Muscle layer of duodenum (tissue), 2 donors: ENCODE results near the gene AQP2.

ENCODE experiments used
- H3K27ac ChIP-seq: one replicate; pipeline ENCODE4 v1.7.0; 2013; ENCODE audit warnings: mild to moderate bottlenecking, low read length
- H3K27me3 ChIP-seq: one replicate; pipeline ENCODE4 v1.7.0; 2013; ENCODE audit warnings: low read depth, mild to moderate bottlenecking, control low read depth, low read length
- H3K36me3 ChIP-seq, 2 donors: one replicate each; pipeline ENCODE4 v1.7.0; 2013; ENCODE audit warnings: low read length in 2 of 2, control low read depth in 1 of 2, mild to moderate bottlenecking in 1 of 2; ENCODE audit not compliant: insufficient read depth in 2 of 2, control insufficient read depth in 1 of 2
- H3K4me1 ChIP-seq, 2 donors: one replicate each; pipeline ENCODE4 v1.7.0; 2013; ENCODE audit warnings: low read length in 2 of 2, mild to moderate bottlenecking in 2 of 2, control low read depth in 1 of 2, moderate library complexity in 1 of 2; ENCODE audit not compliant: insufficient read depth in 2 of 2, control insufficient read depth in 1 of 2
- H3K4me3 ChIP-seq, 2 donors: one replicate each; pipeline ENCODE4 v1.7.0; 2013; ENCODE audit warnings: low read length in 2 of 2, low read depth in 1 of 2, mild to moderate bottlenecking in 1 of 2
- H3K9me3 ChIP-seq, 2 donors: one replicate each; pipeline ENCODE4 v1.7.0; 2013; ENCODE audit warnings: low read length in 2 of 2, control low read depth in 1 of 2, mild to moderate bottlenecking in 1 of 2; ENCODE audit not compliant: control insufficient read depth in 1 of 2
- donor health status: healthy.

The AQP2 gene

DNA sequence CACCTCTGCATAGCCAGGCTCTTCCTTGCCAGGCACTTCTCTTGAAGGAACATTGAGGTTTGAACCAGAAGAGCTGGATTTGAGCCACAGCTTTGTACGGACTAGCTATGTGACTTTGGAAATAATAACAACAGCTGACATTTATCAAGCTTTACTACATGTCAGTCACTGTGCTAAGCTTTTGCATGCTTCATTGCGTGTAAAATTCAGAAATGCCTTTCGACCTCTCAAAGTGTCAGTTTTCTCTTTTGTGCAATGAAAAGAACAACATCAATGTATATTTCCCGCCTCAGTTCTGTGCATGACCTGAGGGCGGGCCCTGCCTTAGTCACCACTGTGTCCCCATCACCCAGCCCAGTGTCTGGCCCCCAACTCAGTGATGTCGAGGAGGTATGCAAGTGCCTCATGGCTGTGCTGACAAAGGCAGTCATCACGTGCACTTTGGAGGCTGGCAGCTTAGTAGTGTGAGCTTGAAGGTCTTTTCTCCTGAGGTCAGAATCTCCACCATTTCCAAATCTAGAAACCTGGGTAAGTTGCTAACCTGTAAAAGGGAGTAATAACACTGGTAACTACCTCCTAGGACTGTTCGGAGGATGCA, 17.9 kb upstream of the AQP2 start:
- H3K36me3 ChIP-seq = no peaks in the 10 kb centered on the region
- H3K4me1 ChIP-seq = no peaks in the 10 kb centered on the region
- no peaks in the 10 kb centered on the region for H3K9me3 ChIP-seq
- no peaks in the 10 kb centered on the region for H3K27me3 ChIP-seq
- no peak overlapping the region for H3K27ac ChIP-seq
- no peak overlapping the region for H3K4me3 ChIP-seq

DNA sequence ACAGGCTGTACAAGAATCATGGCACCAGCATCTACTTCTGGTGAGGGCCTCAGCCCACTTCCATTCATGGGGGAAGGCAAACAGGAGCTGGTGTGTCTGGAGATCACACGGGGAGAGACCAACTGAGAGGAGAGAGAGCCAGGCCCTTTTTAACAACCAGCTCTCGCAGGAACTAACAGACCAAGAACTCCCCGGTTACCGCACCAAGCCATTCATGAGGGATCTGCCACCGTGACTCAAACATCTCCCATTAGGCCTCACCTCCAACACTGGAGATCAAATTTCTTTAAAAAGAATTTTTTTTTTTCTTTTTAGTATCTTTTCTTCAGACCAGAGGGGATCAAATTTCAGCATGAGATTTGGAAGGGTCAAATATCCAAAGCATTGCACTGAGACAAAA, 16.7 kb upstream of the AQP2 start:
- H3K9me3 ChIP-seq = no peaks in the 10 kb centered on the region
- no peaks in the 10 kb centered on the region for H3K27me3 ChIP-seq
- H3K4me1 ChIP-seq = no peaks in the 10 kb centered on the region
- H3K27ac ChIP-seq = no peak overlapping the region
- no peak overlapping the region for H3K4me3 ChIP-seq
- no peaks in the 10 kb centered on the region for H3K36me3 ChIP-seq

GRCh38 chr12:49934505-49934904, 16.0 kb upstream of the AQP2 start:
- Histone ChIP-seq H3K4me3 (no peak overlapping the region), H3K9me3 (no peaks in the 10 kb centered on the region), H3K36me3 (no peaks in the 10 kb centered on the region), H3K27ac (no peak overlapping the region), H3K27me3 (no peaks in the 10 kb centered on the region), H3K4me1 (no peaks in the 10 kb centered on the region)

DNA sequence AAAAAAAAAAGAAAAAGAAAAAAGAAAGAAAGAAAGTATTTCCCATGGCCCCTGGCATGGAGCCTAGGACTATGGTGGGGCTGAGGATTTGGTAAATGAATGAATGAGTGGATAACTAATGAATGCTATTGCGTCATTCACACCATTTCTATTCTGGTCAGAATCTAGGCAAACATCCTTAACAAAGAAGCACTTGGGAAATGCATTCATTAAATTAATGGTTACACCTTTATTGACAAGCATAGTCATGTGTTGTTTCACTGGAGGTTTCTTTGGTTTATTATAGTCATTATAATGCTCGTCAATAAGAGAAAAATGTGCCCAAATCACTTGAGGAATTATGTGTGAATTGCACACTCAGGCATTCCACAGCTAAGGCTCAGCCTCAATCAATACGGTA, 13.6 kb upstream of the AQP2 start:
- Histone ChIP-seq H3K9me3 (no peaks in the 10 kb centered on the region), H3K27ac (no peak overlapping the region), H3K27me3 (no peaks in the 10 kb centered on the region), H3K4me3 (no peak overlapping the region), H3K36me3 (no peaks in the 10 kb centered on the region), H3K4me1 (no peaks in the 10 kb centered on the region)

- Histone ChIP-seq H3K9me3 (no peaks in the 10 kb centered on the region), H3K27me3 (no peaks in the 10 kb centered on the region), H3K4me1 (no peaks in the 10 kb centered on the region), H3K27ac (no peak overlapping the region), H3K4me3 (no peak overlapping the region), H3K36me3 (no peaks in the 10 kb centered on the region)
These were observed 12.8 kb upstream of the AQP2 start for GRCh38 chr12:49937639-49938300.

GRCh38 chr12:49939307-49939706, 11.2 kb upstream of the AQP2 start:
- no peaks in the 10 kb centered on the region for H3K9me3 ChIP-seq
- H3K27ac ChIP-seq = no peak overlapping the region
- H3K36me3 ChIP-seq = no peaks in the 10 kb centered on the region
- no peaks in the 10 kb centered on the region for H3K4me1 ChIP-seq
- no peak overlapping the region for H3K4me3 ChIP-seq
- no peaks in the 10 kb centered on the region for H3K27me3 ChIP-seq

- H3K4me1 ChIP-seq = no peaks in the 10 kb centered on the region
- H3K4me3 ChIP-seq = no peak overlapping the region
- H3K36me3 ChIP-seq = no peaks in the 10 kb centered on the region
- H3K27me3 ChIP-seq = no peaks in the 10 kb centered on the region
- H3K9me3 ChIP-seq = no peaks in the 10 kb centered on the region
- H3K27ac ChIP-seq = no peak overlapping the region
These were observed 10.8 kb upstream of the AQP2 start for GRCh38 chr12:49939707-49940106.

DNA sequence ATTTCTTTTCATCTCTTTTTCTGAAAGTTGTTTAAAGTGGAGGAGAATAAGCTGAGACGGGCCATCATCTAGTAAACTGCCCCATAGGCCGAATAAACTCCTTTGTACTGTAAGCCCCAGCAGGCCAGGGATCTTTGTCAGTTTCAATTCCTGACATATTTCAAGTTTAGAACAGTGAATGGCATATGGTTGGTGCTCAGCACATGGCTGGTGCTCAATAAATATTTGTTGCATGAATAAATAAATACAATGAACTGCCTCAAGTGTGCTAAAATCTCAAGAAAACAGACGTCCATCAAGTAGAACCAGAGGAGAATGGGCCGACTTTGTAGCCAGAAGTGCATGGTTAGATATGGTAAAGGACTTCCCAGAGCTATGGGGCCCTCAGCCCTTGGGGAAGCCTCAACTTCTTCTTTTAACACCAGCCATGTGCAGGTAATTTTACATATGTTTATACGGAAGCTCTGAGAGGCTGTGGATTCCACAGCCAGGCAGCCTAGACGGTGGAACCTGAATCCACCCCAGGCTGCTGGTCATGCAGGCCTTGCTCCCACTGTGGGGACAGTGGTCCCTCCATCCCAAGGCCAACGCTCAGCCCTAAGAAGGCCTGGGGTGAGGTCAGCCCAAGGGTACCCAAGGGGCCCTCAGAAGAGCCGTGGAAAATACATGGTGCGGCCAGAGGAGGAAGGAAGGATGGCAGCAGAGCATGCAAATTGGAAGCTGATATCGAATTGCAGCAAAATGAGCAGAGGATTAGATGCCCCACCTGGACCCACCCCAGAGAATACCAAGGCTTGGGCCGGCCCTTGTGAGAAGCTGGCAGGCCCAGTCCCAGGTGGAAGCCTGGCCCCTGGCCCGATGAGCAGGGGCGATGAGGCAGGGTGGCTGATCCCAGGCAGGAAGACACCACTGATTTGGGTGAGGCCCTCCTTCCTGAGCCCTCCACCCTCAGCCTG, 8.7 kb upstream of the AQP2 start:
- H3K4me3 ChIP-seq = no peak overlapping the region
- H3K27me3 ChIP-seq = no peaks in the 10 kb centered on the region
- H3K27ac ChIP-seq = no peak overlapping the region
- H3K9me3 ChIP-seq = no peaks in the 10 kb centered on the region
- no peaks in the 10 kb centered on the region for H3K4me1 ChIP-seq
- H3K36me3 ChIP-seq = no peaks in the 10 kb centered on the region

GRCh38 chr12:49942512-49942893, 8.0 kb upstream of the AQP2 start:
- Histone ChIP-seq H3K27ac (no peak overlapping the region), H3K4me1 (no peaks in the 10 kb centered on the region), H3K27me3 (no peaks in the 10 kb centered on the region), H3K4me3 (no peak overlapping the region), H3K9me3 (no peaks in the 10 kb centered on the region), H3K36me3 (no peaks in the 10 kb centered on the region)

GRCh38 chr12:49942921-49943624, 7.5 kb upstream of the AQP2 start:
- H3K36me3 ChIP-seq = no peaks in the 10 kb centered on the region
- no peaks in the 10 kb centered on the region for H3K9me3 ChIP-seq
- H3K4me3 ChIP-seq = no peak overlapping the region
- no peaks in the 10 kb centered on the region for H3K4me1 ChIP-seq
- H3K27ac ChIP-seq = no peak overlapping the region
- no peaks in the 10 kb centered on the region for H3K27me3 ChIP-seq

- H3K27me3 ChIP-seq = no peaks in the 10 kb centered on the region
- H3K36me3 ChIP-seq = no peaks in the 10 kb centered on the region
- no peaks in the 10 kb centered on the region for H3K9me3 ChIP-seq
- H3K4me1 ChIP-seq = no peaks in the 10 kb centered on the region
- no peak overlapping the region for H3K27ac ChIP-seq
- no peak overlapping the region for H3K4me3 ChIP-seq
These were observed 6.9 kb upstream of the AQP2 start for GRCh38 chr12:49943625-49943960.
